GM21737 (cell line): Measurements from ENCODE around the gene DDX17.

Source experiments
- ATAC-seq: cut with Tn5 transposase; IDR thresholded peaks from one replicate; pipeline ENCODE4 v1.9.1; 2021; ENCODE audit warnings: mild to moderate bottlenecking, moderate library complexity; ENCODE audit not compliant: unreplicated experiment

DDX17 gene

GRCh38 chr22:38451404-38451803 lies 54.7 kb downstream of the DDX17 start:
- no peak for ATAC-seq

- no peak for ATAC-seq
Observed at GRCh38 chr22:38450234-38450797, 55.8 kb downstream of the DDX17 start.

GRCh38 chr22:38449776-38450175 lies 56.3 kb downstream of the DDX17 start:
- ATAC-seq, result no peak

- no peak for ATAC-seq
Observed at GRCh38 chr22:38448945-38449745, 57.0 kb downstream of the DDX17 start.

- ATAC-seq, result no peak
Observed at GRCh38 chr22:38446018-38446601, 60.0 kb downstream of the DDX17 start.

GRCh38 chr22:38444783-38445182 lies 61.3 kb downstream of the DDX17 start:
- ATAC-seq, result no peak

GRCh38 chr22:38443628-38444521 lies 62.2 kb downstream of the DDX17 start:
- no peak for ATAC-seq

GRCh38 chr22:38442967-38443627 lies 63.0 kb downstream of the DDX17 start:
- ATAC-seq, result no peak

GRCh38 chr22:38441620-38442287 lies 64.4 kb downstream of the DDX17 start:
- ATAC-seq, result no peak

- ATAC-seq, result no peak
Observed at GRCh38 chr22:38440747-38441350, 65.3 kb downstream of the DDX17 start.

GRCh38 chr22:38437416-38437815 lies 68.7 kb downstream of the DDX17 start:
- ATAC-seq, result no peak

- ATAC-seq, result no peak
Observed at GRCh38 chr22:38436629-38437395, 69.3 kb downstream of the DDX17 start.

GRCh38 chr22:38435965-38436364 lies 70.1 kb downstream of the DDX17 start:
- ATAC-seq, result no peak

- no peak for ATAC-seq
Observed at GRCh38 chr22:38435010-38435409, 71.1 kb downstream of the DDX17 start.

GRCh38 chr22:38433871-38434270 lies 72.2 kb downstream of the DDX17 start:
- no peak for ATAC-seq
